HL-60 (cell line): Measurements from ENCODE around the gene PARVB.

Experiments
- DNase-seq, 2 experiments: peaks; one replicate each; pipeline ENCODE4 v3.0.0-alpha.2; 2010 to 2020; ENCODE audit warnings: low read depth in 1 of 2, low spot score in 1 of 2
- H3K27ac ChIP-seq: fragments of 250-450 bp; sonication (Bioruptor Pico); replicated peaks from 2 replicates; pipeline ENCODE4 v1.5.1; 2020; ENCODE audit warnings: mild to moderate bottlenecking, moderate library complexity
- H3K27me3 ChIP-seq: fragments of 250-450 bp; sonication (Bioruptor Pico); 2 replicates; pipeline ENCODE4 v1.5.1; 2021; ENCODE audit warnings: mild to moderate bottlenecking, moderate library complexity; ENCODE audit not compliant: insufficient read depth, poor library complexity, severe bottlenecking
- H3K4me3 ChIP-seq: replicated peaks from 2 replicates; pipeline ENCODE4 v1.5.1; 2011; ENCODE audit warnings: mild to moderate bottlenecking, control low read depth, low read length; ENCODE audit not compliant: insufficient read depth
- GABPA ChIP-seq: IDR thresholded peaks from 2 replicates; pipeline ENCODE4 v1.6.1; 2012; ENCODE audit warnings: low read depth
- POLR2AphosphoS5 ChIP-seq: IDR thresholded peaks from 2 replicates; pipeline ENCODE4 v1.6.1; 2012; ENCODE audit warnings: low read depth
- SPI1 ChIP-seq: IDR thresholded peaks from 2 replicates; pipeline ENCODE4 v1.6.1; 2012; ENCODE audit warnings: low read depth, mild to moderate bottlenecking, borderline replicate concordance
- TF ChIP-seq, protein P1 (sequence below): IDR thresholded peaks from one replicate; pipeline ENCODE4 v1.5.1; 2011; ENCODE audit warnings: low read length, control low read depth, inconsistent platforms; ENCODE audit not compliant: insufficient read depth
- TF ChIP-seq, protein P2 (sequence below): IDR thresholded peaks from 2 replicates; pipeline ENCODE4 v1.6.1; 2012; ENCODE audit warnings: low read depth; ENCODE audit not compliant: insufficient replicate concordance

Gene PARVB

DNA sequence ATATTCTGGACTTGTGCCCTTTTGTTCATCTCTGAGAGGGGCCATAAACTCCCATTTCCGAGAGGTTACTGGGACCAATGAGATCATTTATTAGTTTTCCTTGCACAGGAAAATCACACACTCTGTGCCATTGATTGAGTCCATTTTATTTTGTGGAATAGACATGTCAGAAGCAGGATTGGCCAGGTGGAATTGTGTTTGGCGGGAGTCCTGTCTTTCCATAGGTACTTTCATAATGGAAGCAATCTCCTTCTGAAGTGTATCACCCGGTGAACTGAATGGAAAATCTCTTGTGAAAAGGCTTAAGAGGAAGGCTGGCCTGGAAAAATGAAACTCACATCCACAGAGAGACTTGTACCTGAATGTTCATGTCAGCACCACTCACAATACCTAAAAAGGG is 93.6 kb downstream of the PARVB start:
- DNase-seq = no peak
- Histone ChIP-seq H3K27ac (no peak overlapping the region), H3K27me3 (no peaks in the 10 kb centered on the region), H3K4me3 (no peak overlapping the region)
- TF ChIP-seq GABPA = no peak
- TF ChIP-seq, protein P1, sequence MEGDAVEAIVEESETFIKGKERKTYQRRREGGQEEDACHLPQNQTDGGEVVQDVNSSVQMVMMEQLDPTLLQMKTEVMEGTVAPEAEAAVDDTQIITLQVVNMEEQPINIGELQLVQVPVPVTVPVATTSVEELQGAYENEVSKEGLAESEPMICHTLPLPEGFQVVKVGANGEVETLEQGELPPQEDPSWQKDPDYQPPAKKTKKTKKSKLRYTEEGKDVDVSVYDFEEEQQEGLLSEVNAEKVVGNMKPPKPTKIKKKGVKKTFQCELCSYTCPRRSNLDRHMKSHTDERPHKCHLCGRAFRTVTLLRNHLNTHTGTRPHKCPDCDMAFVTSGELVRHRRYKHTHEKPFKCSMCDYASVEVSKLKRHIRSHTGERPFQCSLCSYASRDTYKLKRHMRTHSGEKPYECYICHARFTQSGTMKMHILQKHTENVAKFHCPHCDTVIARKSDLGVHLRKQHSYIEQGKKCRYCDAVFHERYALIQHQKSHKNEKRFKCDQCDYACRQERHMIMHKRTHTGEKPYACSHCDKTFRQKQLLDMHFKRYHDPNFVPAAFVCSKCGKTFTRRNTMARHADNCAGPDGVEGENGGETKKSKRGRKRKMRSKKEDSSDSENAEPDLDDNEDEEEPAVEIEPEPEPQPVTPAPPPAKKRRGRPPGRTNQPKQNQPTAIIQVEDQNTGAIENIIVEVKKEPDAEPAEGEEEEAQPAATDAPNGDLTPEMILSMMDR = no peak
- TF ChIP-seq SPI1 = no peak
- TF ChIP-seq, protein P2, sequence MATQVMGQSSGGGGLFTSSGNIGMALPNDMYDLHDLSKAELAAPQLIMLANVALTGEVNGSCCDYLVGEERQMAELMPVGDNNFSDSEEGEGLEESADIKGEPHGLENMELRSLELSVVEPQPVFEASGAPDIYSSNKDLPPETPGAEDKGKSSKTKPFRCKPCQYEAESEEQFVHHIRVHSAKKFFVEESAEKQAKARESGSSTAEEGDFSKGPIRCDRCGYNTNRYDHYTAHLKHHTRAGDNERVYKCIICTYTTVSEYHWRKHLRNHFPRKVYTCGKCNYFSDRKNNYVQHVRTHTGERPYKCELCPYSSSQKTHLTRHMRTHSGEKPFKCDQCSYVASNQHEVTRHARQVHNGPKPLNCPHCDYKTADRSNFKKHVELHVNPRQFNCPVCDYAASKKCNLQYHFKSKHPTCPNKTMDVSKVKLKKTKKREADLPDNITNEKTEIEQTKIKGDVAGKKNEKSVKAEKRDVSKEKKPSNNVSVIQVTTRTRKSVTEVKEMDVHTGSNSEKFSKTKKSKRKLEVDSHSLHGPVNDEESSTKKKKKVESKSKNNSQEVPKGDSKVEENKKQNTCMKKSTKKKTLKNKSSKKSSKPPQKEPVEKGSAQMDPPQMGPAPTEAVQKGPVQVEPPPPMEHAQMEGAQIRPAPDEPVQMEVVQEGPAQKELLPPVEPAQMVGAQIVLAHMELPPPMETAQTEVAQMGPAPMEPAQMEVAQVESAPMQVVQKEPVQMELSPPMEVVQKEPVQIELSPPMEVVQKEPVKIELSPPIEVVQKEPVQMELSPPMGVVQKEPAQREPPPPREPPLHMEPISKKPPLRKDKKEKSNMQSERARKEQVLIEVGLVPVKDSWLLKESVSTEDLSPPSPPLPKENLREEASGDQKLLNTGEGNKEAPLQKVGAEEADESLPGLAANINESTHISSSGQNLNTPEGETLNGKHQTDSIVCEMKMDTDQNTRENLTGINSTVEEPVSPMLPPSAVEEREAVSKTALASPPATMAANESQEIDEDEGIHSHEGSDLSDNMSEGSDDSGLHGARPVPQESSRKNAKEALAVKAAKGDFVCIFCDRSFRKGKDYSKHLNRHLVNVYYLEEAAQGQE = no peak
- TF ChIP-seq POLR2AphosphoS5 = no peak

DNA sequence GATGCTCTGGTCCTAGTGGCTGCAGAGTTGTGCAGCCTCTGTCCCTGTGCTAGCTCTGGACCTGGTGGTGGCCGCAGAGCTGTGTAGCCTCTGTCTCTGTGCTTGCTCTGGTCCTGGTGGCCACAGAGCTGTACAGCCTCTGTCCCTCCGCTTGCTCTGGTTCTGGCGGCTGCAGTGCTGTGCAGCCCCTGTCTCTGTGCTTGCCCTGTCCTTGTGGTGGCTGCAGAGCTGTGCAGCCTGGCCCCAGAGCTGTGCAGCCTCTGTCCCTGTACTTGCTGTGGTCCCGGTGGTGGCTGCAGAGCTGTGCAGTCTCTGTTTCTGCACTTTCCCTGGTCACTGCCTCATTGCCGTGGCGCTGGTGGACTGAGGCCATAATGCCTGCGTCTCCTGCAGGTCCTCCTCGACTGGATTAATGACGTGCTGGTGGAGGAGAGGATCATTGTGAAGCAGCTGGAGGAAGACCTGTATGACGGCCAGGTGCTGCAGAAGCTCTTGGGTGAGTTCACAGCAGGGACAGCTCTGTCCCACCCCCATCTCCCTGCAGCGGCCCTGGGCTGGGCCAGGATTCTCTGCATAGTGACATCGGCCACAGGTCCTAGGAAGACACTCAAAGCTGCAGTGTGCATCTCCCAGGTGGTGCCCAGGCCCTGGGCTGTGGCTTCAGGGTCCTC is 94.7 kb downstream of the PARVB start:
- DNase-seq = no peak
- no peak overlapping the region for H3K4me3 ChIP-seq
- TF ChIP-seq POLR2AphosphoS5 (no peak), SPI1 (no peak), GABPA (no peak)
- TF ChIP-seq, protein P1 = no peak
- TF ChIP-seq, protein P2 = no peak

DNA sequence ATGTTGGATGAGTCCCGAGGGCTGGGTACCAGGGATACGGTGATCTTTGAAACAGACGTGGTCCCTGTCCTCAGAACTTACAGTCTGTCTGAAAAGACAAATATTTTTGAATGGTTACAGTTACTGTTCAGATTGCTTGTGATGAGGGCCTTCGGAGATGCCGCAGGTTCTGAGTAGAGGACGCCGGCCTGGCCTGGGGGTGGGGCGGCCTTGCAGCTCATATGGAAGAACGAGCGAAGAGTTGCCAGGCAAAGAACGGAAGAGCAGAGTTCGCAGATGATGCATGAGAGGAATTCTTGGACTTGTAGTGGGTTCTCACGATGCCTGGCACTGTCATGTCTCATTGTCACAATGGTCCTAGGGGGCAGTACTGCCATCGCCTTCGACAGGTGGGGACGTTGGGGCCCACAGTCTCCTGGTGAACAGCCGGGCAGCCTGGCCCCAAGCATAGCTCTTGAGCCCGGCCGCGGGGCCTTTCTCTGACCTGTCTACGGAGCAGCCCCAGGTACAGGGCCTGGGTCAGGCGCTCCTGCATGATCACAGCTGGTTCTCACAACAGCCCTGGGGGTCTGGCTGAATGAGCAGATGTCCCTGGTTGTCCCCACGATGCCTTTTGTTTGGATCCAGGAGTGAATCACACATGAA is 95.7 kb downstream of the PARVB start:
- TF ChIP-seq GABPA (no peak), POLR2AphosphoS5 (no peak), SPI1 (no peak)
- TF ChIP-seq, protein P1 = no peak
- TF ChIP-seq, protein P2 = no peak
- no peak overlapping the region for H3K4me3 ChIP-seq
- H3K27me3 ChIP-seq = no peaks in the 10 kb centered on the region
- H3K27ac ChIP-seq = no peak overlapping the region
- no peak for DNase-seq

More for the DNA sequence above, 94.7 kb downstream of the PARVB start:
- Histone ChIP-seq H3K27ac (no peak overlapping the region), H3K27me3 (no peaks in the 10 kb centered on the region)
